Activated CD4-positive, alpha-beta T cell treated with anti-CD3 and anti-CD28 coated beads, Interleukin-2, amount 50 U/mL, for 4 hours (primary cell): ENCODE results near the gene CRX.
A peak's percentile ranks its signal among the peaks of the same experiment; 100 is the strongest.
"Not testable (repeated sequence)": the region's sequence is repeated elsewhere in the genome, so short reads cannot be mapped to it uniquely, and the experiment has no call there.

ENCODE experiments used
- DNase-seq, 2 experiments: peaks; one replicate each; pipeline ENCODE4 v3.0.0-alpha.2; 2020

Gene CRX

GRCh38 chr19:47821460-47822020 is at the start of gene CRX:
TSS of gene CRX (plus strand) at chr19:47821937. CDS start at chr19:47834444, 12,507 bp downstream.
- no peak for DNase-seq

- DNase-seq, result no peak
Observed at GRCh38 chr19:47776568-47776967, 45.2 kb upstream of the CRX start.

- not testable (repeated sequence) for DNase-seq
Observed at GRCh38 chr19:47777245-47778048, 44.3 kb upstream of the CRX start.

GRCh38 chr19:47778049-47778953 is 43.4 kb upstream of the CRX start, which contains the start of gene SELENOW:
TSS of gene SELENOW (plus strand) at chr19:47778703. CDS start at chr19:47778786, 83 bp downstream.
- peak; percentile 65 to 69 for DNase-seq

GRCh38 chr19:47778954-47779351 is 42.8 kb upstream of the CRX start:
- DNase-seq, result no peak

GRCh38 chr19:47779524-47780214 is 42.1 kb upstream of the CRX start:
- no peak for DNase-seq

GRCh38 chr19:47780215-47780551 is 41.6 kb upstream of the CRX start:
- DNase-seq, result no peak

- DNase-seq, result no peak
Observed at GRCh38 chr19:47781590-47782262, 40.0 kb upstream of the CRX start.

GRCh38 chr19:47786566-47786965 is 35.2 kb upstream of the CRX start:
- no peak for DNase-seq

GRCh38 chr19:47787307-47787706 is 34.4 kb upstream of the CRX start:
- DNase-seq, result not testable (repeated sequence)

- DNase-seq, result not testable (repeated sequence)
Observed at GRCh38 chr19:47789811-47790210, 31.9 kb upstream of the CRX start.

- peak; percentile 82 to 84 for DNase-seq
Observed at GRCh38 chr19:47790398-47790814, 31.3 kb upstream of the CRX start.

- no peak for DNase-seq
Observed at GRCh38 chr19:47792616-47793015, 29.1 kb upstream of the CRX start.

- DNase-seq, result no peak
Observed at GRCh38 chr19:47794526-47794925, 27.2 kb upstream of the CRX start.

- DNase-seq, result no peak
Observed at GRCh38 chr19:47796785-47797184, 25.0 kb upstream of the CRX start.

GRCh38 chr19:47797996-47798903 is 23.5 kb upstream of the CRX start:
- no peak for DNase-seq

GRCh38 chr19:47798904-47799266 is 22.9 kb upstream of the CRX start:
- DNase-seq, result no peak

- DNase-seq, result no peak
Observed at GRCh38 chr19:47801270-47801669, 20.5 kb upstream of the CRX start.

- DNase-seq, result no peak
Observed at GRCh38 chr19:47802521-47803043, 19.2 kb upstream of the CRX start.

GRCh38 chr19:47803148-47803547 is 18.6 kb upstream of the CRX start:
- DNase-seq, result not testable (repeated sequence)

- DNase-seq, result not testable (repeated sequence)
Observed at GRCh38 chr19:47803671-47804070, 18.1 kb upstream of the CRX start.
